HCT116 (cell line): ENCODE data around the gene LHPP.

ENCODE experiments used
- CEBPB ChIP-seq: IDR thresholded peaks from 2 replicates; pipeline ENCODE4 v1.6.1; 2012; ENCODE audit warnings: low read depth
- CTCF ChIP-seq, 3 experiments: fragments of 200-600 bp in 1 of 3; sonication (generic) in 1 of 3; IDR thresholded peaks in 2 of 3; conservative IDR thresholded peaks in 1 of 3; 2 replicates each; pipeline ENCODE4 v1.5.1; 2012 to 2017; ENCODE audit warnings: low read depth in 2 of 3, low read length in 2 of 3, antibody characterized with exemption in 1 of 3, borderline replicate concordance in 1 of 3, control low read depth in 1 of 3, mild to moderate bottlenecking in 1 of 3, mixed read lengths in 1 of 3, mixed run types in 1 of 3, moderate library complexity in 1 of 3; ENCODE audit not compliant: insufficient read depth in 1 of 3
- EZH2 ChIP-seq: fragments of 200-600 bp; sonication (generic); IDR thresholded peaks from 2 replicates; pipeline ENCODE4 v1.6.1; 2017; ENCODE audit warnings: antibody characterized with exemption, mixed run types
- FOSL1 ChIP-seq: IDR thresholded peaks from 2 replicates; pipeline ENCODE4 v1.6.1; 2012; ENCODE audit warnings: low read depth
- POLR2A ChIP-seq: IDR thresholded peaks from 2 replicates; pipeline ENCODE4 v1.7.0; 2011; ENCODE audit warnings: borderline replicate concordance; ENCODE audit not compliant: insufficient read depth, insufficient read length; ENCODE audit errors: extremely low read depth
- RAD21 ChIP-seq: IDR thresholded peaks from 2 replicates; pipeline ENCODE4 v1.6.1; 2012; ENCODE audit warnings: low read depth, mild to moderate bottlenecking
- SP1 ChIP-seq: IDR thresholded peaks from 2 replicates; pipeline ENCODE4 v1.6.1; 2012; ENCODE audit warnings: low read depth
- YY1 ChIP-seq: IDR thresholded peaks from 2 replicates; pipeline ENCODE4 v1.6.1; 2011; ENCODE audit warnings: low read length, low read depth, moderate library complexity, mild to moderate bottlenecking; ENCODE audit not compliant: insufficient replicate concordance; ENCODE audit errors: extremely low read depth

- no peak for TF ChIP-seq EZH2
- no peak for TF ChIP-seq FOSL1
- no peak for TF ChIP-seq CTCF (IDR thresholded peaks at IDR 0.05 in 2 of 3, conservative IDR thresholded peaks at IDR 0.05 in 1 of 3; ENCODE audit: borderline replicate concordance in 1 of 3, insufficient read depth in 1 of 3, low read depth in 2 of 3, low read length in 2 of 3)
- TF ChIP-seq POLR2A = no peak
- no peak for TF ChIP-seq YY1
- TF ChIP-seq SP1 = no peak
- TF ChIP-seq RAD21 = no peak
- TF ChIP-seq CEBPB = no peak
Measured at GRCh38 chr10:124642088-124642710, 180.6 kb downstream of the LHPP start.
